ENCODE measurements around the gene INF2.

DNA sequence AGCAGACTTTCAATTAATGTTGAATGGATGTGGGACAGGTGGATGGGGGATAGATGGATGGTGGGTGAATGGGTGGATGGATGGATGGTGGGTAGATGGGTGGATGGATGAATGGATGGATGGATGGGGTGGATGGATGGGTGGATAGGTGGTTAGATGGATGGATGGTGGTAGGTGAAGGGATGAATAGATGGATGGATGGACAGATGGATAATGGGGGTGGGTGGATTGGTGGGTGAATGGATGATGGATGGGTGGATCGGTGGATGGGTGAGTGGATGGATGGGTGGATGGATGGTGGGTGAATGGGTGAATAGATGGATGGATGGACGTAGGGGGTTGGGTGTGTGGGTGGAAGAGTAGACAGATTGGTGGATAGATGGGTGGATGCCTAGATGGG is 14.0 kb upstream of the INF2 start:
- TF ChIP-seq, protein P1, sequence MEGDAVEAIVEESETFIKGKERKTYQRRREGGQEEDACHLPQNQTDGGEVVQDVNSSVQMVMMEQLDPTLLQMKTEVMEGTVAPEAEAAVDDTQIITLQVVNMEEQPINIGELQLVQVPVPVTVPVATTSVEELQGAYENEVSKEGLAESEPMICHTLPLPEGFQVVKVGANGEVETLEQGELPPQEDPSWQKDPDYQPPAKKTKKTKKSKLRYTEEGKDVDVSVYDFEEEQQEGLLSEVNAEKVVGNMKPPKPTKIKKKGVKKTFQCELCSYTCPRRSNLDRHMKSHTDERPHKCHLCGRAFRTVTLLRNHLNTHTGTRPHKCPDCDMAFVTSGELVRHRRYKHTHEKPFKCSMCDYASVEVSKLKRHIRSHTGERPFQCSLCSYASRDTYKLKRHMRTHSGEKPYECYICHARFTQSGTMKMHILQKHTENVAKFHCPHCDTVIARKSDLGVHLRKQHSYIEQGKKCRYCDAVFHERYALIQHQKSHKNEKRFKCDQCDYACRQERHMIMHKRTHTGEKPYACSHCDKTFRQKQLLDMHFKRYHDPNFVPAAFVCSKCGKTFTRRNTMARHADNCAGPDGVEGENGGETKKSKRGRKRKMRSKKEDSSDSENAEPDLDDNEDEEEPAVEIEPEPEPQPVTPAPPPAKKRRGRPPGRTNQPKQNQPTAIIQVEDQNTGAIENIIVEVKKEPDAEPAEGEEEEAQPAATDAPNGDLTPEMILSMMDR (IDR thresholded peaks at IDR 0.05; ENCODE audit: insufficient read depth, low read length) = no peak
- TF ChIP-seq REST (IDR thresholded peaks at IDR 0.05; ENCODE audit: insufficient replicate concordance, low read depth) (no peak), POLR2AphosphoS5 (IDR thresholded peaks at IDR 0.05; ENCODE audit: low read depth) (no peak), GABPA (IDR thresholded peaks at IDR 0.05; ENCODE audit: low read depth) (no peak), SPI1 (IDR thresholded peaks at IDR 0.05; ENCODE audit: borderline replicate concordance, low read depth) (no peak)
